Thoracic aorta (tissue), 2 donors: Measurements from ENCODE around the gene WDR44. TPM values are rescaled to one million over a fixed set of nuclear protein-coding genes. Genes with fewer than 3 reads are reported as not detected.

Experiments used
- ATAC-seq: fragments of 150-250 bp; one replicate; pipeline ENCODE4 v1.8.0; 2017; ENCODE audit warnings: low read depth; ENCODE audit not compliant: insufficient number of reproducible peaks, low FRiP score
- DNase-seq: peaks from one replicate; pipeline ENCODE4 v3.0.0-alpha.2; 2020; ENCODE audit warnings: low spot score
- H3K27ac ChIP-seq, 2 donors: fragments of 200-600 bp; sonication (generic); 1 replicate in 1 of 2; 2 replicates in 1 of 2; pipeline ENCODE4 v1.5.1; 2016; ENCODE audit warnings: mild to moderate bottlenecking in 2 of 2, moderate library complexity in 2 of 2
- H3K27me3 ChIP-seq: fragments of 200-600 bp; sonication (generic); replicated peaks from 2 replicates; pipeline ENCODE4 v1.6.0; 2016; ENCODE audit warnings: mild to moderate bottlenecking; ENCODE audit not compliant: insufficient read depth
- H3K36me3 ChIP-seq: fragments of 200-600 bp; sonication (generic); one replicate; pipeline ENCODE4 v1.5.1; 2016
- H3K4me1 ChIP-seq, 2 donors: fragments of 200-600 bp; sonication (generic); 1 replicate in 1 of 2; 2 replicates in 1 of 2; pipeline versions ENCODE4 v1.5.1 to v1.6.0; 2016; ENCODE audit warnings: low read depth in 2 of 2, mild to moderate bottlenecking in 1 of 2; ENCODE audit not compliant: control insufficient read depth in 1 of 2
- H3K4me3 ChIP-seq: fragments of 200-600 bp; sonication (generic); 2 replicates; pipeline ENCODE4 v1.5.1; 2016; ENCODE audit warnings: mild to moderate bottlenecking
- H3K9me3 ChIP-seq: fragments of 200-600 bp; sonication (generic); 2 replicates; pipeline ENCODE4 v1.5.1; 2016
- total RNA-seq, 2 donors: library from RNA; depleted of rRNA; stranded (reverse); fragments of >200 nt; gene quantifications; one replicate each; pipeline versions ENCODE4 v1.1.0 to v1.2.3, GENCODE V29; 2016
- TF ChIP-seq, protein P1 (sequence below): fragments of 200-600 bp; sonication (generic); IDR thresholded peaks from one replicate; pipeline ENCODE4 v1.5.1; 2019; ENCODE audit warnings: antibody characterized with exemption

Gene WDR44
- total RNA-seq, 2 donors from 2014 or later = 15.2 to 19.0 TPM

DNA sequence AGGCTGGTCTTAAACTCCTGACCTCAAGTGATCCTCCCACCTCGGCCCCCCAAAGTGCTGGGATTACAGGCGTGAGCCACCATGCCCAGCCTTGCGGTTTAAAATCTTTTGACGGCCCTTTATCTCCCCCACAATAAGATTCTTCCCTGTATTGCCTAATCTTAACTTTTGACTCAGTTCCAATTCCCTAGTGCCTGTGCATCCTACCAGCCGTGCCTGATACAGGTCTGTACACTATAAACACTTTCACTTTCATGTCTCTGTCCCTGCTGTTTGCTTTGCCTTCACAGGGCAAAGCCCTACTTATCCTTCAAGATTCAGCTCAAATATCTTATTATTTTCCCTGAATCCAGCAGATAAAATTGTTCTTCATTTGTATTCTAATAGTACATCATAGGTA is 74.6 kb downstream of the WDR44 start:
- no peak overlapping the region for H3K4me3 ChIP-seq

GRCh38 chrX:118423558-118423957 is 77.7 kb downstream of the WDR44 start:
- no peak for ATAC-seq
- H3K27me3 ChIP-seq = no peaks in the 10 kb centered on the region
- no peaks in the 10 kb centered on the region for H3K36me3 ChIP-seq
- no peak overlapping the region for H3K4me3 ChIP-seq
- H3K9me3 ChIP-seq = no peaks in the 10 kb centered on the region
- H3K27ac ChIP-seq = no peak overlapping the region
- TF ChIP-seq, protein P1, sequence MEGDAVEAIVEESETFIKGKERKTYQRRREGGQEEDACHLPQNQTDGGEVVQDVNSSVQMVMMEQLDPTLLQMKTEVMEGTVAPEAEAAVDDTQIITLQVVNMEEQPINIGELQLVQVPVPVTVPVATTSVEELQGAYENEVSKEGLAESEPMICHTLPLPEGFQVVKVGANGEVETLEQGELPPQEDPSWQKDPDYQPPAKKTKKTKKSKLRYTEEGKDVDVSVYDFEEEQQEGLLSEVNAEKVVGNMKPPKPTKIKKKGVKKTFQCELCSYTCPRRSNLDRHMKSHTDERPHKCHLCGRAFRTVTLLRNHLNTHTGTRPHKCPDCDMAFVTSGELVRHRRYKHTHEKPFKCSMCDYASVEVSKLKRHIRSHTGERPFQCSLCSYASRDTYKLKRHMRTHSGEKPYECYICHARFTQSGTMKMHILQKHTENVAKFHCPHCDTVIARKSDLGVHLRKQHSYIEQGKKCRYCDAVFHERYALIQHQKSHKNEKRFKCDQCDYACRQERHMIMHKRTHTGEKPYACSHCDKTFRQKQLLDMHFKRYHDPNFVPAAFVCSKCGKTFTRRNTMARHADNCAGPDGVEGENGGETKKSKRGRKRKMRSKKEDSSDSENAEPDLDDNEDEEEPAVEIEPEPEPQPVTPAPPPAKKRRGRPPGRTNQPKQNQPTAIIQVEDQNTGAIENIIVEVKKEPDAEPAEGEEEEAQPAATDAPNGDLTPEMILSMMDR = no peak
- no peak for DNase-seq
- no peaks in the 10 kb centered on the region for H3K4me1 ChIP-seq

More for the DNA sequence above, 74.6 kb downstream of the WDR44 start:
- Histone ChIP-seq H3K4me1 (no peaks in the 10 kb centered on the region), H3K27me3 (no peaks in the 10 kb centered on the region), H3K36me3 (no peaks in the 10 kb centered on the region), H3K9me3 (no peaks in the 10 kb centered on the region), H3K27ac (no peak overlapping the region)
- TF ChIP-seq, protein P1 = no peak
- DNase-seq (no peak), ATAC-seq (no peak)

DNA sequence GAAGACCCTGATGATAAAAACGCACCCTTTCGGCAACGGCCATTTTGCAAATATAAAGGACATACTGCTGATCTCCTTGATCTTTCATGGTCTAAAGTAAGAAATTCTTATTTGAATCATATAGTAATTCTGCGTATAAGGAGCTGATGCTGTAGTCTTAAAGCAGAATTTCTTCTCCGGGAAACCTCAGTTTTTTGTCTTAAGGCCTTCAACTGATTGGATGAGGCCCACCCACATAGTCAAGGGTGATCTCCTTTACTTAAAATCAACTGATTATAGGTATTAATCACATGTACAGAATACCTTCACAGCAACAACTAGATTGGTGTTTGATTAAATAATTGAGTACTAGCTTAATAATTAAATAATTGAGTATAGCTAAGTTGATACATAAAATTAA is 86.9 kb downstream of the WDR44 start:
- Histone ChIP-seq H3K9me3 (no peaks in the 10 kb centered on the region), H3K36me3 (peaks cover 4% of the 10 kb centered on the region), H3K4me1 (no peaks in the 10 kb centered on the region), H3K4me3 (no peak overlapping the region), H3K27ac (no peak overlapping the region), H3K27me3 (no peaks in the 10 kb centered on the region)
- ATAC-seq = no peak
- DNase-seq = no peak
- TF ChIP-seq, protein P1 = no peak

GRCh38 chrX:118437283-118437682 is 91.4 kb downstream of the WDR44 start:
- Histone ChIP-seq H3K27me3 (no peaks in the 10 kb centered on the region), H3K4me1 (no peaks in the 10 kb centered on the region), H3K9me3 (no peaks in the 10 kb centered on the region), H3K4me3 (no peak overlapping the region), H3K27ac (no peak overlapping the region), H3K36me3 (peaks cover 4% of the 10 kb centered on the region)
- TF ChIP-seq, protein P1 = no peak
- ATAC-seq (no peak), DNase-seq (no peak)

GRCh38 chrX:118448273-118448783 is 102.4 kb downstream of the WDR44 start:
- TF ChIP-seq, protein P1 = no peak
- DNase-seq = no peak
- no peaks in the 10 kb centered on the region for H3K9me3 ChIP-seq
- ATAC-seq = no peak
- no peaks in the 10 kb centered on the region for H3K36me3 ChIP-seq
- H3K27me3 ChIP-seq = no peaks in the 10 kb centered on the region
- no peaks in the 10 kb centered on the region for H3K4me1 ChIP-seq
- no peak overlapping the region for H3K4me3 ChIP-seq
- no peak overlapping the region for H3K27ac ChIP-seq
